Measurements from ENCODE around the gene TBCCD1.

TBCCD1 gene

DNA sequence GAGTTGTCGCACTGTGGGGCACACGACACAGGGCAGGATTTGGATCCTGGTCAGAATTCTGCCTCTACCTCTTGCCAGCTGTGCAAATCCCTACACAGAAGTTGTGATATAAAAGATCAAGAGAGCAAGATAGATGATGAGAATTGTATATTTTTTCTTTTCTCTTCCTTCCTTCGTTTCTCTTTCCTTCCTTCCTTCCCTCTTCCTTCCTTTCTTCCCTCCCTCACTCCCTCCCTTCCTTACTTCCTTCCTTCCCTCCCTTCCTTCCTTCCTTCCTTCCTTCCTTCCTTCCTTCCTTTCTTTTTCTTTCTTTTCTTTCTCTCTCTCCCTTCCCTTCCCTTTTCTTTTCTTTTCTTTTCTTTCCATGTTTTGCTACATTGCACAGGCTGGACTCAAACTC, 33.8 kb upstream of the TBCCD1 start:
- no peak overlapping the region for H3K4me3 ChIP-seq (IDR thresholded peaks at IDR 0.05; ENCODE audit: insufficient read depth, low read depth, low read length)
- H3K27me3 ChIP-seq (ENCODE audit: insufficient read depth, low read depth) = no peaks in the 10 kb centered on the region
- H3K36me3 ChIP-seq (ENCODE audit: insufficient read depth) = no peaks in the 10 kb centered on the region
- no peak overlapping the region for H3K27ac ChIP-seq
- H3K9ac ChIP-seq = no peak overlapping the region
- no peak overlapping the region for H3K4me2 ChIP-seq
- no peaks in the 10 kb centered on the region for H3K4me1 ChIP-seq (ENCODE audit: low read depth, poor library complexity, severe bottlenecking)
- no peak overlapping the region for H2AFZ ChIP-seq (ENCODE audit: low read depth)
- TF ChIP-seq, protein P1, sequence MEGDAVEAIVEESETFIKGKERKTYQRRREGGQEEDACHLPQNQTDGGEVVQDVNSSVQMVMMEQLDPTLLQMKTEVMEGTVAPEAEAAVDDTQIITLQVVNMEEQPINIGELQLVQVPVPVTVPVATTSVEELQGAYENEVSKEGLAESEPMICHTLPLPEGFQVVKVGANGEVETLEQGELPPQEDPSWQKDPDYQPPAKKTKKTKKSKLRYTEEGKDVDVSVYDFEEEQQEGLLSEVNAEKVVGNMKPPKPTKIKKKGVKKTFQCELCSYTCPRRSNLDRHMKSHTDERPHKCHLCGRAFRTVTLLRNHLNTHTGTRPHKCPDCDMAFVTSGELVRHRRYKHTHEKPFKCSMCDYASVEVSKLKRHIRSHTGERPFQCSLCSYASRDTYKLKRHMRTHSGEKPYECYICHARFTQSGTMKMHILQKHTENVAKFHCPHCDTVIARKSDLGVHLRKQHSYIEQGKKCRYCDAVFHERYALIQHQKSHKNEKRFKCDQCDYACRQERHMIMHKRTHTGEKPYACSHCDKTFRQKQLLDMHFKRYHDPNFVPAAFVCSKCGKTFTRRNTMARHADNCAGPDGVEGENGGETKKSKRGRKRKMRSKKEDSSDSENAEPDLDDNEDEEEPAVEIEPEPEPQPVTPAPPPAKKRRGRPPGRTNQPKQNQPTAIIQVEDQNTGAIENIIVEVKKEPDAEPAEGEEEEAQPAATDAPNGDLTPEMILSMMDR (conservative IDR thresholded peaks at IDR 0.05; ENCODE audit: low read depth, low read length) = no peak
- no peaks in the 10 kb centered on the region for H4K20me1 ChIP-seq (ENCODE audit: insufficient read depth)
- H3K79me2 ChIP-seq (ENCODE audit: insufficient read depth, low read depth) = no peaks in the 10 kb centered on the region

DNA sequence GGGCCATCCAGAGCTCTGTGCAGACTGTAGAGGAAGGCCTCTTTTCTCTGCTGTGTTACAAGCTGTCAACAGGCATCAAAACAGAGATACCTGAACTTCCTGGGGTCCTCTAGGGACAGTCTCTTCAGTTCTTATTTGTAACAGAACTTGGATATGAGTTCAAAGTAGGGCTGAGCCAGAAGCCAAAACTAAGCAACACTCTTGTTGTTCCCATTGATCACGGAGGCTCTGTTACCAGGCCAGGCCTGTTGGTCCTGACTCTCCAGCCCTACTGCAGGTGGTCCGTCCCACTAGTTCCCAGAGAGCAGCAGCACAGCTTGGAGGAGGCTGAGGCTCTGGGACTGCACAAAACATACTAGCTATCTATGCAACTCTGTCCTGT, 32.6 kb upstream of the TBCCD1 start:
- no peak overlapping the region for H2AFZ ChIP-seq (ENCODE audit: low read depth)
- H3K79me2 ChIP-seq (ENCODE audit: insufficient read depth, low read depth) = no peaks in the 10 kb centered on the region
- TF ChIP-seq, protein P1 (conservative IDR thresholded peaks at IDR 0.05; ENCODE audit: low read depth, low read length) = no peak
- no peaks in the 10 kb centered on the region for H3K4me1 ChIP-seq (ENCODE audit: low read depth, poor library complexity, severe bottlenecking)
- H3K27ac ChIP-seq = no peak overlapping the region
- no peaks in the 10 kb centered on the region for H3K27me3 ChIP-seq (ENCODE audit: insufficient read depth, low read depth)
- no peaks in the 10 kb centered on the region for H4K20me1 ChIP-seq (ENCODE audit: insufficient read depth)
- H3K4me2 ChIP-seq = no peak overlapping the region
- no peak overlapping the region for H3K4me3 ChIP-seq (IDR thresholded peaks at IDR 0.05; ENCODE audit: insufficient read depth, low read depth, low read length)
- no peaks in the 10 kb centered on the region for H3K36me3 ChIP-seq (ENCODE audit: insufficient read depth)
- H3K9ac ChIP-seq = no peak overlapping the region

DNA sequence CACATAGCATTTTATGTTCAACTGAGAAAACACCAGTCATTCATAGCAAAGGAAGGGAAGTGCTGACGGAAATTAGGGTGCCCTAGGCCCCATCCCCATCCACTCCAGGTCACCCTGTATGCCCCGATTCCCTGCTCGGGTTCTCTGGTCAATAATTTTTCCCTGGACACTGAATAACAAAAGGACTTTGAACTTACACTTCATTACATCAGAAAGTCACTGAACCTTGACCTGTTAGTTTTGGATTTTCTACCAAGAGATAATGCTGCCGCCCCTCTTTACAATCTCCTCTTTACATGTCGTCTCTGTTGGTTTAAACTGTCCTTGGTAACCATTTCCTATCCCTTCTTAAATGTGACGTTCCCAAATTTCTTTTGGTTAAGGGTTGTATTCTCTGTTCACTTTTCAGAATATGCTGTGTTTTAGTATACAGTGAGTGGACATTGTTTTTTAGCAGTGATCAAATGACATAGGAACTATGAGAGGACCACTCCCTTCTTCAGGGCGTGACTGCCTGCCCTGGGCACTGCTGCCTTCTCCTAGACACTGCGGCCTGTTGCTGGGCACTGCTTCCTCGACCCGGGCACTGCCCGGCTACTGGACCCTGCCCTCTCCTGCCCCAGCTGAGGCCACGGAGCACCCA, 32.1 kb upstream of the TBCCD1 start:
- Histone ChIP-seq H2AFZ (ENCODE audit: low read depth) (no peak overlapping the region), H3K4me2 (no peak overlapping the region), H3K4me1 (ENCODE audit: low read depth, poor library complexity, severe bottlenecking) (no peaks in the 10 kb centered on the region), H3K9ac (no peak overlapping the region), H4K20me1 (ENCODE audit: insufficient read depth) (no peaks in the 10 kb centered on the region), H3K27me3 (ENCODE audit: insufficient read depth, low read depth) (no peaks in the 10 kb centered on the region), H3K27ac (no peak overlapping the region), H3K79me2 (ENCODE audit: insufficient read depth, low read depth) (no peaks in the 10 kb centered on the region), H3K36me3 (ENCODE audit: insufficient read depth) (no peaks in the 10 kb centered on the region), H3K4me3 (IDR thresholded peaks at IDR 0.05; ENCODE audit: insufficient read depth, low read depth, low read length) (no peak overlapping the region)
- TF ChIP-seq, protein P1 (conservative IDR thresholded peaks at IDR 0.05; ENCODE audit: low read depth, low read length) = no peak

DNA sequence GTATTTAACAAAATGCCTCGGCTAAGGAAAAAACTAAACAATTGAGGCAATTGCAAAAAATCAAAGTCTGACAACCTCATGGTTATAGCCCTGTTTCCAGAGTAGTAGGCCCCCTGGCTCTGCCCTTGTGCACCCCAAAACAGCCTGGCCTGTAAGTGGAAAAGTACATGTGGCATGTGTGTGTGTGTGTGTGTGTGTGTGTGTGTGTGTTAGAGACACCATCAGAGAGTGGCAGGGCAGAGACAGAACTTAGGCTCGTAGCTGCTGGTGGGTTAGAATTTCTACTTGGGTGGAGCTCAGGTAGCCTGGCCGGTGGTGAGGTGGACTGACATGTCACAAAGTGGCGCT, 31.6 kb upstream of the TBCCD1 start:
- Histone ChIP-seq H3K36me3 (ENCODE audit: insufficient read depth) (no peaks in the 10 kb centered on the region), H3K4me2 (no peak overlapping the region), H3K27ac (no peak overlapping the region), H3K4me3 (IDR thresholded peaks at IDR 0.05; ENCODE audit: insufficient read depth, low read depth, low read length) (no peak overlapping the region), H3K27me3 (ENCODE audit: insufficient read depth, low read depth) (no peaks in the 10 kb centered on the region), H3K4me1 (ENCODE audit: low read depth, poor library complexity, severe bottlenecking) (no peaks in the 10 kb centered on the region), H2AFZ (ENCODE audit: low read depth) (no peak overlapping the region), H3K9ac (no peak overlapping the region), H4K20me1 (ENCODE audit: insufficient read depth) (no peaks in the 10 kb centered on the region), H3K79me2 (ENCODE audit: insufficient read depth, low read depth) (no peaks in the 10 kb centered on the region)
- TF ChIP-seq, protein P1 (conservative IDR thresholded peaks at IDR 0.05; ENCODE audit: low read depth, low read length) = no peak

Measured in KMS-11 (cell line).